Peyer's patch (tissue), 4 donors: ENCODE data around the gene ITGA11. TPM values are rescaled to one million over a fixed set of nuclear protein-coding genes. Genes with fewer than 3 reads are reported as not detected.

Experiments used
- DNase-seq, 3 donors: peaks; one replicate each; pipeline ENCODE4 v3.0.0-alpha.2; 2017 to 2019
- H3K27ac ChIP-seq, 4 donors: fragments of 200-600 bp; sonication (generic); one replicate each; pipeline ENCODE4 v1.5.1; 2016 to 2019
- H3K27me3 ChIP-seq, 2 donors: fragments of 200-600 bp; sonication (generic); one replicate each; pipeline ENCODE4 v1.5.1; 2019
- H3K36me3 ChIP-seq, 3 donors: fragments of 200-600 bp; sonication (generic); one replicate each; pipeline ENCODE4 v1.5.1; 2016 to 2019
- H3K4me1 ChIP-seq, 4 donors: fragments of 200-600 bp; sonication (generic); one replicate each; pipeline ENCODE4 v1.5.1; 2016 to 2019
- H3K4me3 ChIP-seq, 4 donors: fragments of 200-600 bp; sonication (generic); 1 replicate in 3 of 4; 2 replicates in 1 of 4; pipeline ENCODE4 v1.5.1; 2016 to 2019; ENCODE audit warnings: mild to moderate bottlenecking in 1 of 4
- H3K9me3 ChIP-seq, 4 donors: fragments of 200-600 bp; sonication (generic); one replicate each; pipeline ENCODE4 v1.5.1; 2016 to 2019; ENCODE audit warnings: mild to moderate bottlenecking in 1 of 4
- POLR2A ChIP-seq, 2 donors: fragments of 450-650 bp; IDR thresholded peaks; one replicate each; pipeline ENCODE4 v1.5.1; 2017; ENCODE audit warnings: antibody characterized with exemption in 2 of 2, mild to moderate bottlenecking in 2 of 2, moderate library complexity in 2 of 2
- total RNA-seq, 4 donors: library from RNA; depleted of rRNA; stranded (reverse); fragments of >200 nt; gene quantifications; one replicate each; pipeline ENCODE4 v1.1.0, GENCODE V29; 2016
- TF ChIP-seq, protein P1 (sequence below), 6 experiments: fragments of 450-650 bp in 4 of 6; fragments of 200-600 bp in 2 of 6; sonication (generic) in 1 of 6; IDR thresholded peaks; one replicate each; pipeline ENCODE4 v1.5.1; 2017 to 2019; ENCODE audit warnings: antibody characterized with exemption in 6 of 6, mild to moderate bottlenecking in 3 of 6, moderate library complexity in 1 of 6

Gene ITGA11
- total RNA-seq, 4 donors from 2014 or later = 0.88 to 24.8 (median 2.6) TPM

DNA sequence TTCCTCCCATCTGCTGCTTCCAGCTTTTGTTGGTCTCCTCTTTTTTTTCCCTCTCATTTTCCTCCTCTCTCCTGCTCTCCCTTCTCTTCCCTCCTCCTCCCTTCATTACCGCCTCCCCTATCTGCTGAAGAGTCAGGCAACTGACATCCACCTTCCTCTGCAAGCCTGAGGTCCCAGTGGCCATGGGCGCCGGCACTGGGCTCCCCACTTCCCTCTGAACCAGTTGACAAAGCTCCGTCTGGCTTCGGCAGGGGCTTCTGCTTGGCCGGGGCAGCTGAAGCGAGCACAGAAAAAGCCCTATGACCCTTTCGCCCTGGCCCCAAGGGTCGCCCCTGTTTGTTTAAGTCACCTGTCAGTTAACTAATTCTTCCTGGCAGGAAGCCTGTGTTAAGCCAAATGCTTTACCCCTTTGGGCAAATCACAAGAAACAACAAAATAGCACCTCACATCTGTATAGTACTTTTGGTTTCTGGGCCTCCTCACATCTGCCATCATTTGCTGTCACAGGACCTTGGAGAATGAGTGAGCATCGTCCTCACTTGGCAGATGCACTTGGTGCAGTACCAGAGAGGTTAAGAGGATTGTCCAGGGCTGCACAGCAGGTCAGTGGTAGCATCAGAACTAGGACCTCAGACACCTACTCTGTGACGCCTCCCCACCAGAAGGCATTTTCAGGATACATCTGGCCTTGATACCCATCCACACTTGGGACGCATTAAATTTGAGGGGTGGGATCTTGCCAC, 27.7 kb downstream of the ITGA11 start:
- H3K27me3 ChIP-seq = no peaks in the 10 kb centered on the region
- H3K36me3 ChIP-seq = no peaks in the 10 kb centered on the region
- H3K27ac ChIP-seq = no peak overlapping the region
- no peak overlapping the region for H3K4me3 ChIP-seq
- H3K4me1 ChIP-seq = no peaks in the 10 kb centered on the region
- DNase-seq = peak in 1 of 3 donors; percentile 34
- no peaks in the 10 kb centered on the region for H3K9me3 ChIP-seq
- no peak for TF ChIP-seq POLR2A (IDR thresholded peaks at IDR 0.05)
- TF ChIP-seq, protein P1, sequence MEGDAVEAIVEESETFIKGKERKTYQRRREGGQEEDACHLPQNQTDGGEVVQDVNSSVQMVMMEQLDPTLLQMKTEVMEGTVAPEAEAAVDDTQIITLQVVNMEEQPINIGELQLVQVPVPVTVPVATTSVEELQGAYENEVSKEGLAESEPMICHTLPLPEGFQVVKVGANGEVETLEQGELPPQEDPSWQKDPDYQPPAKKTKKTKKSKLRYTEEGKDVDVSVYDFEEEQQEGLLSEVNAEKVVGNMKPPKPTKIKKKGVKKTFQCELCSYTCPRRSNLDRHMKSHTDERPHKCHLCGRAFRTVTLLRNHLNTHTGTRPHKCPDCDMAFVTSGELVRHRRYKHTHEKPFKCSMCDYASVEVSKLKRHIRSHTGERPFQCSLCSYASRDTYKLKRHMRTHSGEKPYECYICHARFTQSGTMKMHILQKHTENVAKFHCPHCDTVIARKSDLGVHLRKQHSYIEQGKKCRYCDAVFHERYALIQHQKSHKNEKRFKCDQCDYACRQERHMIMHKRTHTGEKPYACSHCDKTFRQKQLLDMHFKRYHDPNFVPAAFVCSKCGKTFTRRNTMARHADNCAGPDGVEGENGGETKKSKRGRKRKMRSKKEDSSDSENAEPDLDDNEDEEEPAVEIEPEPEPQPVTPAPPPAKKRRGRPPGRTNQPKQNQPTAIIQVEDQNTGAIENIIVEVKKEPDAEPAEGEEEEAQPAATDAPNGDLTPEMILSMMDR (IDR thresholded peaks at IDR 0.05) = no peak

DNA sequence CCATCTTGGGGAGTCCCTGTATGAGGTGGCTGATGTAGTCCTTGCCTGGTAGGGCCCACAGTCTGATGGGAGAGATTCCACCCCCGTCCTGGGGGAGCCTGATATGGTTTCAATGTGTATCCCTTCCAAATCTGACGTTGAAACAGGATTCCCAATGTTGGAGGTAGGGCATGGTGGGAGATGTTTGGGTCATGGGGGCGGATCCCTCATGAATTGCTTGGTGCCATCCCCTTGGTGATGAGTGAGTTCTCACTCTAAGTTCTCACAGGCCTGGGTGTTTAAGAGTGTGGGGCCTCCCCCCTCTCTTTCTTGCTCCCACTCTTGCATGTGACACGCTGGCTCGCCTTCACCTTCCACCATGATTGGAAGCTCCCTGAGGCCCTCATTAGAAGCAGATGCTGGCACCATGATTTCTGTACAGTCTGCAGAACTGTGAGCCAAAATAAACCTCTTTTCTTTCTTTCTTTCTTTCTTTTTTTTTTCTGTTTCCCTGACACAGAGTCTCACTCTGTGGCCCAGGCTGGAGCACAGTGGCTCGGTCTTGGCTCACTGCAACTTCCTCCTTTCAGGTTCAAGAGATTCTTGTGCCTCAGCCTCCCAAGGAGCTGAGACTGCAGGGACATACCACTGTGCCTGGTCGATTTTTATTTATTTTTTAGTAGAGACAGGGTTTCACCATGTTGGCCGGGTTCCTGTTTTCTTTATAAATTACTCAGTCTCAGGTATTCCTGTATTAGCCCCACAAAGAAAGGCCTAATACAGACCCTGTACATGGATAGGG, 28.6 kb downstream of the ITGA11 start:
- Histone ChIP-seq H3K4me3 (no peak overlapping the region), H3K36me3 (no peaks in the 10 kb centered on the region), H3K4me1 (no peaks in the 10 kb centered on the region), H3K9me3 (no peaks in the 10 kb centered on the region), H3K27me3 (no peaks in the 10 kb centered on the region), H3K27ac (no peak overlapping the region)
- TF ChIP-seq, protein P1 (IDR thresholded peaks at IDR 0.05) = no peak
- TF ChIP-seq POLR2A (IDR thresholded peaks at IDR 0.05) = no peak
- DNase-seq = peak in 1 of 3 donors; percentile 10

DNA sequence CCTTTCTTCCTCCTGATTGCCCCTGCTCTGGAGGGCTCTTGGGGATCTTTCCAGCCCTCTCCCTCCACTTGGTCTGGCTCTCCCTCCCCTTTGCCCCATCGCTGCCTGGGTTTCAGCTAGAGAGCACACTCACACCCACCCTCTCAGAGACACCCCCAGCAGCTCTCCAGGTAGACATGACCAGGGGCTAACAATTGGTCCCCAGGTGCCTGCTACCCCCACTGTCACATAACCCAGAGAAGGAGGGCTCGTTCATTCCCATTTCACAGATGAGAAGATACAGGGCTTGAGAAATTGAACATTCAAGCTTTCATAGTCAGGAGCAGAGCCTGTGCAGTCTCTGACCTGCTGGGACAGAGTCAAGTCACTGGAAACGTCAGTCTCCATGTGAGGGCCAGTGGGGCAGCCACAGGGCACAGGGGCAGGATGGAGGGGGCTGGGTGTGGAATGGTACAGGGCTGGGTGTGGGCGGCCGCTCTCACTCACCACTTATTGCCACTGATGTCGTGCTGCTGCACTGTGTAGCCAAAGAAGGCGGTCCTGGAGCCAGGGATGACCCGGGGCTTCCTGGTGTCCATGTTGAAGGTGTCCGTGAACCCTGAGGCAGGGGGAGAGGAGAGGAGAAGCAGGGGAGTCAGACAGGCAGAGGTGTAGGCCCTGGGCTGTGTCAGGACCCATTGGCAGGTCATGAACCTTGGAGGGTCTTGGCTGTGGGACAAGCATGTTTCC, 29.4 kb downstream of the ITGA11 start:
- Histone ChIP-seq H3K27ac (no peak overlapping the region), H3K9me3 (no peaks in the 10 kb centered on the region)

DNA sequence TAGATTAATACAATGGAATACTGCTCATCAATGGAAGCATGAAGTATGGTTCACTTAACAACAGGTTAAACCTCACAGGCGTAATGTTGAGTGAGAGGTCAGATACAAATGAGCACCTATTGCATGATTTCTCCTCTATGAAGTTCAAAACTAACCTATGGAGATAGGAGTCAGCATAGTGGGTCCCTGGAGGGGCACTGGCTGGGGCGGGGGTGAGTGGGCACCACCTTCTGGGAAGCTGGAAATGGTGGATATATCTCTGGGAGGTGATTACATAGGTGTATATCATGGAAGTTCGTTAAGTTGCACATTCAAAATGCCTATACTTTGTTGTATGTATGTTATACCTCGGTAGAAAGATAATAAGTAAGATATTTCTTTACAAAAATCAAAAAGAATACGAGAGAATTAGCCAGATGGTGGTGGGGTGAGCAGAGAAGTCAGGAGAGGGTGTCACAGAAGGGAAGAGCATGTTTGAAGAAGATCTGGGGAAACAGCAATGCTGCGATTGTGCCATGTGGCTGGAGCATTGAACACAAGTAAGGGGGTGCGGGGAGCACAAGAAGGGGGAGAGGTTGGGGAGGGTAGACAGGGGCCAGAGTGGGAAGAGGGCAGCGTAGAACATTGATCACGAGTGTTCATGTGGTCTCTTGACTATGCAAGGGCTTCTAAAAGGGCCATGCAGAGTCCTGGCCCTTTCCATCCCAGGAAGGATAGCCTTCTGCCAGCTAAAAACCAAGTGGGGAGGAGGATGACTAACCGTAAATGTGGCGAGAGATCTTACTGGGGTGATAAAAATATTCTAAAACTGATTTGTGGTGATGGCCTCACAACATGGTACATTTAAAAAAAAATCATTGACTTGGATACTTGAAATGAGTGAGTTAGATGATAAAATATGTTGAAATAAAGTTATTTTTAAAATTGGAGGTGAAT, 30.2 kb downstream of the ITGA11 start:
- H3K27ac ChIP-seq = no peak overlapping the region
- peak in 1 of 3 donors; percentile 4 for DNase-seq
- H3K27me3 ChIP-seq = no peaks in the 10 kb centered on the region
- no peak overlapping the region for H3K4me3 ChIP-seq
- no peaks in the 10 kb centered on the region for H3K36me3 ChIP-seq
- no peaks in the 10 kb centered on the region for H3K4me1 ChIP-seq
- TF ChIP-seq, protein P1 (IDR thresholded peaks at IDR 0.05) = no peak
- TF ChIP-seq POLR2A (IDR thresholded peaks at IDR 0.05) = no peak
- H3K9me3 ChIP-seq = no peaks in the 10 kb centered on the region

More for the DNA sequence above, 29.4 kb downstream of the ITGA11 start:
- Histone ChIP-seq H3K36me3 (no peaks in the 10 kb centered on the region), H3K4me1 (no peaks in the 10 kb centered on the region), H3K27me3 (no peaks in the 10 kb centered on the region), H3K4me3 (no peak overlapping the region)
- no peak for TF ChIP-seq POLR2A (IDR thresholded peaks at IDR 0.05)
- TF ChIP-seq, protein P1 (IDR thresholded peaks at IDR 0.05) = no peak
- DNase-seq = peak in 1 of 3 donors; percentile 39

DNA sequence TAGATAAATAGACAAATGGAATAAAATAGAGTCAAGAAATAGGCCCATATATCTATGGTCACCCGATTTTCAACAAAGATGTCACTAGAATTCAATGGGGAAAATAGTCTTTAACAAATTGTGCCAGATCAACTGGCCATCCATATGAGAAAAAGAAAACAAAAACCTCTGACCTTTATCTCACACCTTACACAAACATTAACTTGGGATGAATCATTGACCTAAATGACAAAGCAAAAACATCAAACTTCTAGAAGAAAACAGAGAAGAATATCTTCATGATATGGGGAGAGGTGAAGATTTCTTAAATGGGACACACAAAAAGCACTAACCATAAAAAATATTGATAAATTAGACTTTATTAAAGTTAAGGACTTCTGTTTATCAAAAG, 31.9 kb downstream of the ITGA11 start:
- Histone ChIP-seq H3K9me3 (no peaks in the 10 kb centered on the region), H3K27me3 (no peaks in the 10 kb centered on the region), H3K36me3 (no peaks in the 10 kb centered on the region), H3K4me3 (no peak overlapping the region), H3K27ac (no peak overlapping the region), H3K4me1 (no peaks in the 10 kb centered on the region)
- no peak for DNase-seq
- TF ChIP-seq, protein P1 (IDR thresholded peaks at IDR 0.05) = no peak
- TF ChIP-seq POLR2A (IDR thresholded peaks at IDR 0.05) = no peak
